OCI-LY7 (cell line): ENCODE data around the gene C9orf152. TPM values are rescaled to one million over a fixed set of nuclear protein-coding genes. Genes with fewer than 3 reads are reported as not detected.

Experiments used
- BruUV-seq: library from RNA; stranded (reverse); fragments of 400-500 nt; replicated peaks from 2 replicates; lab custom pipeline; 2021; lab: Mats Ljungman, UMichigan
- CTCF ChIA-PET: fragments of 300-600 bp; sonication (Branson Sonifier 250); formaldehyde crosslinking; loops from one replicate; lab custom pipeline; 2022; ENCODE audit warnings: antibody characterized with exemption; ENCODE audit not compliant: unreplicated experiment; lab: Charles Lee
- POLR2A ChIA-PET: fragments of 300-600 bp; sonication (Branson Sonifier 250); formaldehyde crosslinking; loops from one replicate; lab custom pipeline; 2022; ENCODE audit warnings: antibody characterized with exemption; lab: Charles Lee
- DNase-seq: peaks from one replicate; pipeline ENCODE4 v3.0.0-alpha.2; 2015; ENCODE audit warnings: low spot score
- H2AFZ ChIP-seq: fragments of 200-600 bp; sonication (generic), shearing (Covaris generic); 2 replicates; pipeline ENCODE4 v1.6.1; 2014; ENCODE audit warnings: mild to moderate bottlenecking, antibody characterized with exemption, low read length, moderate library complexity
- H3K27ac ChIP-seq: fragments of 200-600 bp; sonication (generic); 2 replicates; pipeline ENCODE4 v1.5.1; 2014; ENCODE audit warnings: mixed run types, low read depth, mild to moderate bottlenecking, moderate library complexity, low read length, inconsistent platforms; ENCODE audit not compliant: poor library complexity, severe bottlenecking
- H3K36me3 ChIP-seq: fragments of 200-600 bp; sonication (generic); 2 replicates; pipeline ENCODE4 v1.6.1; 2014; ENCODE audit warnings: mild to moderate bottlenecking, antibody characterized with exemption, low read length, moderate library complexity, mixed read lengths; ENCODE audit not compliant: insufficient read depth
- H3K4me1 ChIP-seq: fragments of 200-600 bp; sonication (generic); 2 replicates; pipeline ENCODE4 v1.5.1; 2014; ENCODE audit warnings: mild to moderate bottlenecking, low read length; ENCODE audit not compliant: insufficient read depth, poor library complexity, severe bottlenecking
- H3K4me2 ChIP-seq: fragments of 200-600 bp; sonication (generic); 2 replicates; pipeline ENCODE4 v1.6.1; 2014; ENCODE audit warnings: mild to moderate bottlenecking, low read length
- H3K4me3 ChIP-seq: fragments of 200-600 bp; sonication (generic); 2 replicates; pipeline ENCODE4 v1.5.1; 2014; ENCODE audit warnings: mild to moderate bottlenecking, low read depth, low read length; ENCODE audit not compliant: poor library complexity, severe bottlenecking
- H3K79me2 ChIP-seq: fragments of 200-600 bp; sonication (generic); 2 replicates; pipeline ENCODE4 v1.6.1; 2016; ENCODE audit warnings: low read depth, mild to moderate bottlenecking, low read length, moderate library complexity, mixed read lengths; ENCODE audit not compliant: insufficient read depth
- H3K9me2 ChIP-seq: fragments of 200-600 bp; sonication (generic); 2 replicates; pipeline ENCODE4 v1.6.1; 2016; ENCODE audit warnings: mild to moderate bottlenecking, low read length, mixed read lengths; ENCODE audit not compliant: insufficient read depth
- H3K9me3 ChIP-seq: fragments of 200-600 bp; sonication (generic); 2 replicates; pipeline ENCODE4 v1.6.1; 2014; ENCODE audit warnings: mild to moderate bottlenecking, mixed run types, low read length, mixed read lengths
- H4K20me1 ChIP-seq: fragments of 200-600 bp; sonication (generic); 2 replicates; pipeline ENCODE4 v1.6.1; 2014; ENCODE audit warnings: mild to moderate bottlenecking, antibody characterized with exemption, low read length, moderate library complexity, mixed read lengths; ENCODE audit not compliant: insufficient read depth
- EZH2phosphoT487 ChIP-seq: fragments of 200-600 bp; sonication (generic); IDR thresholded peaks from 2 replicates; pipeline ENCODE4 v1.6.1; 2018; ENCODE audit warnings: low read depth, borderline replicate concordance, mild to moderate bottlenecking, mixed run types, antibody characterized with exemption, low read length, moderate library complexity, mixed read lengths
- intact Hi-C: fragments of 100-400 bp; cut with micrococcal nuclease; formaldehyde crosslinking; loops from one replicate; pipeline ENCODE4 v1.10.0; 2022; ENCODE audit not compliant: unreplicated experiment
- total RNA-seq, 2 experiments: library from RNA; depleted of rRNA in 1 of 2; stranded (reverse); fragments of >200 nt in 1 of 2; shearing (Covaris generic) in 1 of 2; gene quantifications; 2 replicates each; pipeline ENCODE4 v1.2.3, GENCODE V29; 2014 to 2022
- TF ChIP-seq, protein P1 (sequence below): fragments of 200-600 bp; sonication (generic); conservative IDR thresholded peaks from 2 replicates; pipeline ENCODE4 v1.5.1; 2014; ENCODE audit warnings: mild to moderate bottlenecking, antibody characterized with exemption, low read length, moderate library complexity, mixed read lengths

Gene C9orf152
- total RNA-seq, 2 experiments from 2014 or later, result not detected

DNA sequence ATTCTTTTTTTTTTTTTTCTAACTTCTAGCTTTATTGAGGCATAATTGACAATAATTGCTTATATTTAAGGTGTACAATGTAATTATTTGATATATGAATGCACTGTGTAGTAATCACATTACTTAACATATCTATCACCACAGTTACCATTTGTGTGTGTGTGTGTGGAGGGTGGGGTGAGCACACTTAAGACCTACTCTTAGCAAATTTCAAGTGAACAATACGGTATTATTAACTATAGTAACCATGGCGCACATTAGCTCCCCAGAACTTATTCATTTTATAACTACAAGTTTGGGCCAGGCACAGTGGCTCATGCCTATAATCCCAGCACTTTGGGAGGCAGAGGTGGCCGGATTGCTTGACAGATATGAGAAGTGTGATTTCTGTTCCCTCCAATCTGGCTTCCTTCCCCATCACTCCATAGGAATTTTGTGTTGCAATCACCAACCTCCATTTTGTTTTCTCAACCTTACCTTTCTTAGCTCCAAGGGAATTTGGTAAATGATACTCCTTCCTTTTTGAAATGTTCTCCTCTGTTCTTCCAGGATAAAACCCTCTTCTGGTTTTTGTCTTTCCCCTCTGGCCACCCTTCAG lies 33.4 kb upstream of the C9orf152 start:
- no peaks in the 10 kb centered on the region for H4K20me1 ChIP-seq
- intact Hi-C loops, result no loop called here
- no peak overlapping the region for H3K4me2 ChIP-seq
- no TSS peak for BruUV-seq
- H3K9me2 ChIP-seq, result no peaks in the 10 kb centered on the region
- ChIA-PET POLR2A (interaction anchor here (0.6 to 0.7 kb wide), 3 partner anchors 17 to 1004 kb away, joined by 3 read pairs; no protein-coding TSS in a partner anchor), CTCF (no interaction called here)
- no peaks in the 10 kb centered on the region for H3K4me1 ChIP-seq
- peaks cover 34% of the 10 kb centered on the region for H3K36me3 ChIP-seq
- no peaks in the 10 kb centered on the region for H3K9me3 ChIP-seq
- no peak for TF ChIP-seq EZH2phosphoT487
- TF ChIP-seq, protein P1, sequence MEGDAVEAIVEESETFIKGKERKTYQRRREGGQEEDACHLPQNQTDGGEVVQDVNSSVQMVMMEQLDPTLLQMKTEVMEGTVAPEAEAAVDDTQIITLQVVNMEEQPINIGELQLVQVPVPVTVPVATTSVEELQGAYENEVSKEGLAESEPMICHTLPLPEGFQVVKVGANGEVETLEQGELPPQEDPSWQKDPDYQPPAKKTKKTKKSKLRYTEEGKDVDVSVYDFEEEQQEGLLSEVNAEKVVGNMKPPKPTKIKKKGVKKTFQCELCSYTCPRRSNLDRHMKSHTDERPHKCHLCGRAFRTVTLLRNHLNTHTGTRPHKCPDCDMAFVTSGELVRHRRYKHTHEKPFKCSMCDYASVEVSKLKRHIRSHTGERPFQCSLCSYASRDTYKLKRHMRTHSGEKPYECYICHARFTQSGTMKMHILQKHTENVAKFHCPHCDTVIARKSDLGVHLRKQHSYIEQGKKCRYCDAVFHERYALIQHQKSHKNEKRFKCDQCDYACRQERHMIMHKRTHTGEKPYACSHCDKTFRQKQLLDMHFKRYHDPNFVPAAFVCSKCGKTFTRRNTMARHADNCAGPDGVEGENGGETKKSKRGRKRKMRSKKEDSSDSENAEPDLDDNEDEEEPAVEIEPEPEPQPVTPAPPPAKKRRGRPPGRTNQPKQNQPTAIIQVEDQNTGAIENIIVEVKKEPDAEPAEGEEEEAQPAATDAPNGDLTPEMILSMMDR, result no peak
- no peak overlapping the region for H3K4me3 ChIP-seq
- no peak overlapping the region for H2AFZ ChIP-seq
- DNase-seq, result no peak
- H3K27ac ChIP-seq, result no peak overlapping the region
- no peaks in the 10 kb centered on the region for H3K79me2 ChIP-seq

DNA sequence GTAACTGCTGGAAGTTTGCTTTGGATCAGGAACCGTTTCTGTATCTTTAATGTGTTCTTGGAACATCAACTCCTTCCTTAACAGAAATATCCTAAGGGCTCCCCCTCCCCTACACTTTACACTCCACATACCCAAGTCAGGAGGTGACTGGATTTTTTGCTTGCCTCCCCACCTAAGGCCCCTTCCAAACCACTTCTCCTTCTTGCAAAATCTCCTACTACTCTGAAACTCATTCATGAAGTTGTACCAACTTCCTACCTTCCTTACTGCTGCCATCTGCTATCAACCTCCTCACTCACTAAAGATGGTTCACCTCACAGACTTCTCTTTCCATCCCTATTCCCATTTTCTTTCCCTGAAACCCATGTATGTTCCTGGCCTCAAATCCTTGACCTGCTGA lies 32.2 kb upstream of the C9orf152 start:
- no peak overlapping the region for H3K4me2 ChIP-seq
- H3K36me3 ChIP-seq, result peaks cover 27% of the 10 kb centered on the region
- H3K4me3 ChIP-seq, result no peak overlapping the region
- BruUV-seq, result no TSS peak
- H3K27ac ChIP-seq, result no peak overlapping the region
- H2AFZ ChIP-seq, result no peak overlapping the region
- DNase-seq, result no peak
- no peaks in the 10 kb centered on the region for H3K4me1 ChIP-seq
- TF ChIP-seq EZH2phosphoT487, result no peak
- TF ChIP-seq, protein P1, result no peak
- H3K9me3 ChIP-seq, result no peaks in the 10 kb centered on the region
- no peaks in the 10 kb centered on the region for H3K9me2 ChIP-seq
- H3K79me2 ChIP-seq, result no peaks in the 10 kb centered on the region
- intact Hi-C loops, result no loop called here
- no peaks in the 10 kb centered on the region for H4K20me1 ChIP-seq
- ChIA-PET CTCF (no interaction called here), POLR2A (no interaction called here)

GRCh38 chr9:110228321-110228720 lies 20.4 kb upstream of the C9orf152 start:
- Histone ChIP-seq H2AFZ (no peak overlapping the region), H3K4me3 (no peak overlapping the region), H3K9me2 (no peaks in the 10 kb centered on the region), H3K36me3 (no peaks in the 10 kb centered on the region), H3K4me1 (no peaks in the 10 kb centered on the region), H3K9me3 (no peaks in the 10 kb centered on the region), H3K27ac (no peak overlapping the region), H3K4me2 (no peak overlapping the region), H3K79me2 (no peaks in the 10 kb centered on the region), H4K20me1 (no peaks in the 10 kb centered on the region)
- intact Hi-C loops, result loop anchor here (10.0 kb wide), 1 partner anchor 524 kb away; no protein-coding TSS in a partner anchor
- no TSS peak for BruUV-seq
- no peak for DNase-seq
- TF ChIP-seq, protein P1, result no peak
- no peak for TF ChIP-seq EZH2phosphoT487
- ChIA-PET CTCF (no interaction called here), POLR2A (interaction anchor here (0.6 kb wide), 1 partner anchor 147 kb away, joined by 3 read pairs; no protein-coding TSS in a partner anchor)
